Nephron progenitor cell (in vitro differentiated cells): Measurements from ENCODE around the gene LRIT3.
A peak's percentile ranks its signal among the peaks of the same experiment; 100 is the strongest.

Experiments
- DNase-seq: peaks from one replicate; pipeline ENCODE4 v3.0.0; 2021
- H3K27ac Mint-ChIP-seq: 2 replicates; pipeline ENCODE4 v1.8.0; 2021; ENCODE audit warnings: mild to moderate bottlenecking, moderate library complexity, mixed read lengths
- H3K27me3 Mint-ChIP-seq: 2 replicates; pipeline ENCODE4 v1.8.0; 2021; ENCODE audit warnings: mild to moderate bottlenecking, low read depth, mixed read lengths; ENCODE audit not compliant: poor library complexity
- H3K36me3 Mint-ChIP-seq: 2 replicates; pipeline ENCODE4 v1.8.0; 2021; ENCODE audit warnings: low read depth, mixed read lengths
- H3K4me1 Mint-ChIP-seq: 2 replicates; pipeline ENCODE4 v1.8.0; 2021; ENCODE audit warnings: mixed read lengths
- H3K4me3 Mint-ChIP-seq: 2 replicates; pipeline ENCODE4 v1.8.0; 2021; ENCODE audit warnings: mild to moderate bottlenecking, moderate library complexity, mixed read lengths
- H3K9me3 Mint-ChIP-seq: 2 replicates; pipeline ENCODE4 v1.8.0; 2021; ENCODE audit warnings: mild to moderate bottlenecking, moderate library complexity, mixed read lengths
- CTCF ChIP-seq: fragments of 200-600 bp; sonication (generic); IDR thresholded peaks from 2 replicates; pipeline ENCODE4 v1.5.0; 2021; ENCODE audit warnings: antibody characterized with exemption

Gene LRIT3

GRCh38 chr4:109816894-109817293 lies 31.0 kb upstream of the LRIT3 start:
- Mint-ChIP-seq H3K4me1 (peaks cover 48% of the 10 kb centered on the region), H3K36me3 (peaks cover 41% of the 10 kb centered on the region), H3K27me3 (peaks cover 5% of the 10 kb centered on the region), H3K4me3 (peak overlapping the region; percentile 100), H3K9me3 (no peaks in the 10 kb centered on the region), H3K27ac (no peak overlapping the region)
- TF ChIP-seq CTCF: no peak
- no peak for DNase-seq

- Mint-ChIP-seq H3K4me3 (no peak overlapping the region), H3K27me3 (no peaks in the 10 kb centered on the region), H3K36me3 (peaks cover 52% of the 10 kb centered on the region), H3K4me1 (peaks cover 48% of the 10 kb centered on the region), H3K9me3 (no peaks in the 10 kb centered on the region), H3K27ac (no peak overlapping the region)
- no peak for DNase-seq
- TF ChIP-seq CTCF: no peak
These were observed 29.6 kb upstream of the LRIT3 start for GRCh38 chr4:109818268-109818667.

- no peak for DNase-seq
- no peaks in the 10 kb centered on the region for H3K9me3 Mint-ChIP-seq
- no peak for TF ChIP-seq CTCF
- peaks cover 41% of the 10 kb centered on the region for H3K4me1 Mint-ChIP-seq
- H3K4me3 Mint-ChIP-seq: no peak overlapping the region
- peaks cover 68% of the 10 kb centered on the region for H3K36me3 Mint-ChIP-seq
- H3K27ac Mint-ChIP-seq: no peak overlapping the region
- H3K27me3 Mint-ChIP-seq: no peaks in the 10 kb centered on the region
These were observed 27.3 kb upstream of the LRIT3 start for GRCh38 chr4:109820563-109820962.

- Mint-ChIP-seq H3K36me3 (peaks cover 69% of the 10 kb centered on the region), H3K27me3 (no peaks in the 10 kb centered on the region), H3K9me3 (no peaks in the 10 kb centered on the region), H3K4me1 (peaks cover 34% of the 10 kb centered on the region), H3K27ac (peak overlapping the region; percentile 1), H3K4me3 (no peak overlapping the region)
- no peak for TF ChIP-seq CTCF
- no peak for DNase-seq
These were observed 26.7 kb upstream of the LRIT3 start for GRCh38 chr4:109821185-109821584.

GRCh38 chr4:109826719-109827118 lies 21.2 kb upstream of the LRIT3 start:
- H3K27me3 Mint-ChIP-seq: no peaks in the 10 kb centered on the region
- no peaks in the 10 kb centered on the region for H3K4me1 Mint-ChIP-seq
- peaks cover 29% of the 10 kb centered on the region for H3K36me3 Mint-ChIP-seq
- H3K9me3 Mint-ChIP-seq: no peaks in the 10 kb centered on the region
- H3K4me3 Mint-ChIP-seq: no peak overlapping the region
- TF ChIP-seq CTCF: peak; percentile 43
- no peak overlapping the region for H3K27ac Mint-ChIP-seq
- DNase-seq: no peak

- no peaks in the 10 kb centered on the region for H3K27me3 Mint-ChIP-seq
- H3K4me3 Mint-ChIP-seq: no peak within 1 kb of the TSS
- no peak within 1 kb of the TSS for H3K27ac Mint-ChIP-seq
- DNase-seq: no peak
- H3K9me3 Mint-ChIP-seq: no peaks in the 10 kb centered on the region
- TF ChIP-seq CTCF: no peak
- peaks cover 24% of the 10 kb centered on the region for H3K36me3 Mint-ChIP-seq
- H3K4me1 Mint-ChIP-seq: no peaks in the 10 kb centered on the region
These were observed 20.2 kb upstream of the LRIT3 start, which contains the start of gene RRH for GRCh38 chr4:109827672-109828071. RRH (plus strand) TSS chr4:109827972; CDS start chr4:109828028, 56 bp downstream.
